ENCODE results near the gene SLC4A4. TPM values are rescaled to one million over a fixed set of nuclear protein-coding genes. Genes with fewer than 3 reads are reported as not detected.
A peak's percentile ranks its signal among the peaks of the same experiment; 100 is the strongest.

SLC4A4 gene
- polyA plus RNA-seq, 1 donor = 11.2 TPM

DNA sequence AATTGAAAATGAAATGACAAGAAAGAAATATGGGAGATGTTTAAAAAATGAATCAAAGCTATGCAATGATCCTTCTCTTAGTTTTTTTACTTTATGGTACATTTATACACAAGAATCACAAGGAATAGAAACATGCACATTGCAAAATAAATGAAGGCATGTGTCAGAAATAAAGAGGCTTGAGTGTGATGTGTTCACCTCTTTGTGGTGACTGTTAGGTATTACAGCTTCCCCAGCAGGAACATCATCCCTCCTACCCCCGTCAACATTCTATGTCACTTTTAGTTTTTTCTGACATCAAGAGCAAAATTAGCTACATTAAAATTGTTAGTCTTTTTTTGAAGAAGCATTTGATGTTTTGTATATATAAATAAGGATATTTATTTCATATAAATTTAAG, 214.8 kb downstream of the SLC4A4 start:
- peak; percentile 17 to 19 for DNase-seq
- no CpG with 5 or more reads among the region's 1 CpG for WGBS (ENCODE audit: insufficient coverage, low lambda C conversion rate)

DNA sequence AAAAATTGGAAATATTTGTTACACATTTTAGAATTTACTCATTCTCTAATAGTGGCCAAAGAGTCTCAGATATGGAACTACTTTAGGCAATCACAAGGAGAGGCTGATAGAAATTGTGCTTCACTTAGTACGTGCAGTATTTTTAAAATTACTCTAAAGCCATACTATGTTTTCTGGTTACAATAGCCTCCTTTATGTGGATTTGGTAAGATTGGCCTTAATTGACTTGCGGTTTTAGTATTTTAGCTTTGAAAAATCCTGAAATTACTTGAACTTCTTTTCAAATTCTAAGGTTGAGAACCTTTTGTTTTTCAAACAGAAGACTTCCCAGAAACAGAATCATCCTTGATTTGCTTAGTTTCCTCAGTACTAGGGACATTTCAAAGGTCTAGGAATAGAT, 215.2 kb downstream of the SLC4A4 start:
- Histone ChIP-seq H3K4me3 (ENCODE audit: low read length) (no peak overlapping the region), H3K4me1 (ENCODE audit: control insufficient read depth, insufficient read depth, low read length) (peaks cover 13% of the 10 kb centered on the region), H3K27me3 (ENCODE audit: control insufficient read depth, insufficient read depth, low read length) (no peaks in the 10 kb centered on the region), H3K27ac (ENCODE audit: low read length) (no peak overlapping the region), H3K9me3 (ENCODE audit: control insufficient read depth, low read depth, low read length) (no peaks in the 10 kb centered on the region), H3K36me3 (ENCODE audit: control insufficient read depth, insufficient read depth, low read length) (no peaks in the 10 kb centered on the region)
- WGBS (ENCODE audit: insufficient coverage, low lambda C conversion rate) = no CpG with 5 or more reads among the region's 2 CpGs
- no peak for DNase-seq

More for the DNA sequence above, 214.8 kb downstream of the SLC4A4 start:
- H3K4me1 ChIP-seq (ENCODE audit: control insufficient read depth, insufficient read depth, low read length) = peaks cover 13% of the 10 kb centered on the region
- no peak overlapping the region for H3K27ac ChIP-seq (ENCODE audit: low read length)
- H3K4me3 ChIP-seq (ENCODE audit: low read length) = no peak overlapping the region
- no peaks in the 10 kb centered on the region for H3K9me3 ChIP-seq (ENCODE audit: control insufficient read depth, low read depth, low read length)
- no peaks in the 10 kb centered on the region for H3K36me3 ChIP-seq (ENCODE audit: control insufficient read depth, insufficient read depth, low read length)
- H3K27me3 ChIP-seq (ENCODE audit: control insufficient read depth, insufficient read depth, low read length) = no peaks in the 10 kb centered on the region

DNA sequence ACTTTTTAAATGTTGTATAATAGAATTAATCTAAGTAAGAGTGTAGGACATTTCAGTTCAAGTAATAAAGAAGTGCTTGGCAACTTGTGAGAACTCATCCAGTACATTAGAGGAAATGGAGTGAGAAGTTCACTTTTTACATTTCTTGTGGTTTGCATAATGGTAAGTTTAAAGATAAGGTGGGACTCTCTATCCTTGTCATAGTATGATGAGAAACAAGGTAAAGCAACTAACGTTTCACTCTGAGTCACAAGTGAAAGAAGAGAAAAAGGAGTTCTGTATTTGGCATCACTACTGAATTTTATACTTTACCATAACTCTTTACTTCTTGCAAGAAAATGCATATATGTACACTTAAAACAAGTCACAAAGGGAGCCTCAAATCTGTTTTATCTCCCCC, 219.4 kb downstream of the SLC4A4 start:
- WGBS (ENCODE audit: insufficient coverage, low lambda C conversion rate) = 100% methylated on average over 1 of the region's 1 CpG
- no peak overlapping the region for H3K27ac ChIP-seq (ENCODE audit: low read length)
- no peaks in the 10 kb centered on the region for H3K27me3 ChIP-seq (ENCODE audit: control insufficient read depth, insufficient read depth, low read length)
- peaks cover 3% of the 10 kb centered on the region for H3K36me3 ChIP-seq (ENCODE audit: control insufficient read depth, insufficient read depth, low read length)
- no peaks in the 10 kb centered on the region for H3K9me3 ChIP-seq (ENCODE audit: control insufficient read depth, low read depth, low read length)
- H3K4me3 ChIP-seq (ENCODE audit: low read length) = no peak overlapping the region
- DNase-seq = no peak
- H3K4me1 ChIP-seq (ENCODE audit: control insufficient read depth, insufficient read depth, low read length) = no peaks in the 10 kb centered on the region

DNA sequence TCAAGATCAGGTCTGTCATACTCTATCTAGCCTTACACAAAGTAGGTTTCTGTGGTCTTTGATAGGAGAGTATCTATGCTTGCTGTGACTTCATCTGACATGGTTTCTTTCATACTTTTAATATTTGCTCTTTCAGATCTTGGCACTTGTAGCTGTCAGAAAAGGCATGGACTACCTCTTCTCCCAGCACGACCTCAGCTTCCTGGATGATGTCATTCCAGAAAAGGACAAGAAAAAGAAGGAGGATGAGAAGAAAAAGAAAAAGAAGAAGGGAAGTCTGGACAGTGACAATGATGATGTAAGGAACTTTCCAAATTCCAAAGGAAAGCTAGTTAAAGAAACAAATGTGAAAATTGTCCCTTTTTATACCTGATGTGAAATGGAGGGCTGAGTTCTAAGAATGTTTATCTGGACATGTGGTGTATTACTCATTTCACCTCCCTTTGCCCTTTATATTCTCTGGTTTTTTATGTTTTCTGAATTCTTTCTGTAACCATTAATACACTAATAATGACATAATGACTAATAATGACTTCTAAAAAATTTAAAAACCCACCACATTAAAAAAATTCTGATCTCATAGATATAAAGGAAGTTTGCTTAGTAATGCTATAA, 221.2 kb downstream of the SLC4A4 start:
- no peaks in the 10 kb centered on the region for H3K27me3 ChIP-seq (ENCODE audit: control insufficient read depth, insufficient read depth, low read length)
- no peak overlapping the region for H3K4me3 ChIP-seq (ENCODE audit: low read length)
- peaks cover 3% of the 10 kb centered on the region for H3K36me3 ChIP-seq (ENCODE audit: control insufficient read depth, insufficient read depth, low read length)
- H3K27ac ChIP-seq (ENCODE audit: low read length) = no peak overlapping the region
- H3K4me1 ChIP-seq (ENCODE audit: control insufficient read depth, insufficient read depth, low read length) = no peaks in the 10 kb centered on the region
- DNase-seq = no peak
- H3K9me3 ChIP-seq (ENCODE audit: control insufficient read depth, low read depth, low read length) = no peaks in the 10 kb centered on the region
- WGBS (ENCODE audit: insufficient coverage, low lambda C conversion rate) = 0% methylated on average over 1 of the region's 1 CpG

DNA sequence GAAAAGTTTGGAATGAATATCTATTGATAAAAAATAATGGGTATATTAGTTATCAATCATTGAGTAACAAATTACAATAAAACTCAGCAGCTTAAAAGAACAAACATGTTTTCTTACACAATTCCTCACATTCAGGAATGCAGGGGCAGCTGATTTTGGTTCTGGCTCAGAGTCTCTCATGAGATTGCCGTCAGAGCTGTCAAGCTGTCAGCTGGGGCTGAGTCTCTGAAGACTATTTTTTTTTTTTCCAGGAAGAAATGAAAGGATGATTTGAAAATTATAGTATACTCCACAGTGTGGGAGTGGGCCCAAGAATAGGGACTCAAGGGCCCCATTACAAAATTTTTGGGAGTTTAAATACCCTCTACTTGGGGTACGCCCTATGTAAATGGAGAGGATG, 226.0 kb downstream of the SLC4A4 start:
- Histone ChIP-seq H3K27me3 (ENCODE audit: control insufficient read depth, insufficient read depth, low read length) (no peaks in the 10 kb centered on the region), H3K4me1 (ENCODE audit: control insufficient read depth, insufficient read depth, low read length) (peaks cover 6% of the 10 kb centered on the region), H3K36me3 (ENCODE audit: control insufficient read depth, insufficient read depth, low read length) (peaks cover 3% of the 10 kb centered on the region), H3K4me3 (ENCODE audit: low read length) (no peak overlapping the region), H3K27ac (ENCODE audit: low read length) (no peak overlapping the region), H3K9me3 (ENCODE audit: control insufficient read depth, low read depth, low read length) (no peaks in the 10 kb centered on the region)
- no peak for DNase-seq
- WGBS (ENCODE audit: insufficient coverage, low lambda C conversion rate) = no CpG with 5 or more reads among the region's 2 CpGs

DNA sequence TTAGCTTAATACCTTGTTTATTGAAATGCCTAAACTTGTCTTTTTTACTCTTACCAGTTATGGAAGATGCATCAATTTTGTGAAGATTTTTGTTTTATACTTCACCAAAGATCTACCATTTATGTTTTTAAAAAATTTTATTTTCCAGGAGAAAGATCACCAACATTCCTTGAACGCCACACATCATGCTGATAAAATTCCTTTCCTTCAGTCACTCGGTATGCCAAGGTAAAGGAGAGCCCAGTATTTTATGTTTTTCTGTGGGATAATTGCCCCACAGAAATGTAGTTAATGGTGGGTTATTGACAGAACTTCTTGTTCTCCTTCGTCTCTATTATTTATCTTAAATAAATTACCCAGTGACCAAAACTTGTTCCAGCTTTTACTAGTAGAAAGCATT, 228.0 kb downstream of the SLC4A4 start:
- no peak for DNase-seq
- H3K4me3 ChIP-seq (ENCODE audit: low read length) = no peak overlapping the region
- H3K27me3 ChIP-seq (ENCODE audit: control insufficient read depth, insufficient read depth, low read length) = no peaks in the 10 kb centered on the region
- H3K4me1 ChIP-seq (ENCODE audit: control insufficient read depth, insufficient read depth, low read length) = peaks cover 6% of the 10 kb centered on the region
- no peak overlapping the region for H3K27ac ChIP-seq (ENCODE audit: low read length)
- H3K36me3 ChIP-seq (ENCODE audit: control insufficient read depth, insufficient read depth, low read length) = no peaks in the 10 kb centered on the region
- WGBS (ENCODE audit: insufficient coverage, low lambda C conversion rate) = no CpG with 5 or more reads among the region's 3 CpGs
- H3K9me3 ChIP-seq (ENCODE audit: control insufficient read depth, low read depth, low read length) = no peaks in the 10 kb centered on the region

DNA sequence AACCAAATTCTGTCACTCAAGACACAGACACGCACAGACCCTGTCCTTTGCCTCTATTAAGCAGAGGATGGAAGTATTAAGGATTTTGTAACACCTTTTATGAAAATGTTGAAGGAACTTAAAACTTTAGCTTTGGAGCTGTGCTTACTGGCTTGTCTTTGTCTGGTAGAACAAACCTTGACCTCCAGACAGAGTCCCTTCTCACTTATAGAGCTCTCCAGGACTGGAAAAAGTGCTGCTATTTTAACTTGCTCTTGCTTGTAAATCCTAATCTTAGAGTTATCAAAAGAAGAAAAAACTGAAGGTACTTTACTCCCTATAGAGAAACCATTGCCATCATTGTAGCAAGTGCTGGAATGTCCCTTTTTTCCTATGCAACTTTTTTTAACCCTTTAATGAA, 229.3 kb downstream of the SLC4A4 start:
- Histone ChIP-seq H3K9me3 (ENCODE audit: control insufficient read depth, low read depth, low read length) (no peaks in the 10 kb centered on the region), H3K36me3 (ENCODE audit: control insufficient read depth, insufficient read depth, low read length) (no peaks in the 10 kb centered on the region), H3K27ac (ENCODE audit: low read length) (no peak overlapping the region), H3K27me3 (ENCODE audit: control insufficient read depth, insufficient read depth, low read length) (no peaks in the 10 kb centered on the region), H3K4me1 (ENCODE audit: control insufficient read depth, insufficient read depth, low read length) (peaks cover 6% of the 10 kb centered on the region), H3K4me3 (ENCODE audit: low read length) (no peak overlapping the region)
- DNase-seq = peak; percentile 17 to 58
- no CpG with 5 or more reads among the region's 1 CpG for WGBS (ENCODE audit: insufficient coverage, low lambda C conversion rate)

DNA sequence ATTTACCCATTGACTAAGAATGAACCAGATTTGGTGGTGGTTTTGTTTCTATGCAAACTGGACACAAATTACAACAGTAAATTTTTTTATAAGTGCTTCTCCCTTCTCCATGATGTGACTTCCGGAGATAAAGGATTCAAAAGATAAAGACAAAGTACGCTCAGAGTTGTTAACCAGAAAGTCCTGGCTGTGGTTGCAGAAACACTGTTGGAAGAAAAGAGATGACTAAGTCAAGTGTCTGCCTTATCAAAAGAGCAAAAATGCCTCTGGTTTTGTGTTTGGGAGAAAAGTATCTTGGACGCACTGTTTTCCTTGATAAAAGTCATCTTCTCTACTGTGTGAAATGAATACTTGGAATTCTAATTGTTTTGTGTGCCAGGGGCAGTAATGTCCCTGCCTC, 231.7 kb downstream of the SLC4A4 start:
- WGBS (ENCODE audit: insufficient coverage, low lambda C conversion rate) = 34% methylated on average over 3 of the region's 3 CpGs
- H3K4me3 ChIP-seq (ENCODE audit: low read length) = no peak overlapping the region
- H3K27ac ChIP-seq (ENCODE audit: low read length) = no peak overlapping the region
- DNase-seq = no peak
- H3K4me1 ChIP-seq (ENCODE audit: control insufficient read depth, insufficient read depth, low read length) = peaks cover 6% of the 10 kb centered on the region
- no peaks in the 10 kb centered on the region for H3K36me3 ChIP-seq (ENCODE audit: control insufficient read depth, insufficient read depth, low read length)
- H3K9me3 ChIP-seq (ENCODE audit: control insufficient read depth, low read depth, low read length) = no peaks in the 10 kb centered on the region
- no peaks in the 10 kb centered on the region for H3K27me3 ChIP-seq (ENCODE audit: control insufficient read depth, insufficient read depth, low read length)

DNA sequence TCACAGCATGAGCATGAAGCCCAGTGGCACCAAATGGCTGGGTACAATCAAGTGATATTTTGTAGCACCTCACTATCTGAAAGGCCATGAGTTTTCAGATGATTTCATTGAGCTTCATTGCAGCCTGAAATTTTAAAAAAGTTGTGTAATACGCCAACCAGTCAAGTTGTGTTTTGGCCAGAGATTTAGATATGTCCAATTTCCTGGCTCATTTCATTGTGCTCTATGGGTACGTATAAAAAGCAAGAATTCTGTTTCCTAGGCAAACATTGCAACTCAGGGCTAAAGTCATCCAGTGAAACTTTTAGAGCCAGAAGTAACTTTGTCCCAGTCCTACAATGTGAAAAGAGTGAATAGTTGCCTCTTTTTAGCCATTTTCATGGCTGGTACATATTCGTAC, 232.5 kb downstream of the SLC4A4 start:
- peaks cover 6% of the 10 kb centered on the region for H3K4me1 ChIP-seq (ENCODE audit: control insufficient read depth, insufficient read depth, low read length)
- no peaks in the 10 kb centered on the region for H3K27me3 ChIP-seq (ENCODE audit: control insufficient read depth, insufficient read depth, low read length)
- H3K9me3 ChIP-seq (ENCODE audit: control insufficient read depth, low read depth, low read length) = no peaks in the 10 kb centered on the region
- H3K4me3 ChIP-seq (ENCODE audit: low read length) = no peak overlapping the region
- WGBS (ENCODE audit: insufficient coverage, low lambda C conversion rate) = 94% methylated on average over 3 of the region's 3 CpGs
- no peak for DNase-seq
- no peaks in the 10 kb centered on the region for H3K36me3 ChIP-seq (ENCODE audit: control insufficient read depth, insufficient read depth, low read length)
- H3K27ac ChIP-seq (ENCODE audit: low read length) = no peak overlapping the region

DNA sequence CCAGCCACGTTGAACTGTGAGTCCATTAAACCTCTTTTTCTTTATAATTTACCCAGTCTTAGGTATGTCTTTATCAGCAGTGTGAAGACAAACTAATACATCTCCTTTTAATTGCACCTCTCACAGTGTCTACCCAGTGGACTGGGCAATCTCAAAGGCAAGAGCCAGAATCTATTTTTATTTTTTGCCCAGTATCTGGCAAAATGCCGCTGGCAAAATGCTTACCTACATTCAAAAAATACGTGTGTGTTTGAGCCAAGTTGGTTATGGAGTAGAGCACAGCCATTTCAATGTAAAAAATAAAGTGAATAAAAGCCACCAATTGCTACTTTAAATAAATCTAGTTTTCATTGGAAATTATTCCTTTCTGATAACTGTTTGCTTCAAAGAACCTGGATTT, 245.2 kb downstream of the SLC4A4 start:
- no peak overlapping the region for H3K27ac ChIP-seq (ENCODE audit: low read length)
- WGBS (ENCODE audit: insufficient coverage, low lambda C conversion rate) = 92% methylated on average over 2 of the region's 3 CpGs

DNA sequence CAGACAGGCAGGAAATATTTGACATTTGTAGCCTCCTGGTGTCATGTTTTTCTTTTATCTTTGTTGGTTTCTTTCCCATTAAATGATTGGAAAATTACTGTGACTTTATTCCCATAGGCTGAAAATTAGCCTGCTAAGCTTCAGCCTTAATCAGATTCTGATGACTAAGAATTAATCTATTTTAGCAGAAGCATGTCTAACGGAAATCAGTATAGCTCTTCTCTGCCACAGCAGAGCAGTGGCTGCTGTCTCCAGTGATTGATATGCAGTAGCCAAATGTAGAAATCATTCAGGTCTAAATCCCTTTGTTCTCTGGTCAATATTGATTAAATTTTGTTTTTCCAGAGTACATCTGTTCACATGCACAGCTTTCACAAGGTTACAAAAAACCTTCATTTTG, 245.8 kb downstream of the SLC4A4 start:
- H3K4me3 ChIP-seq (ENCODE audit: low read length) = no peak overlapping the region
- H3K9me3 ChIP-seq (ENCODE audit: control insufficient read depth, low read depth, low read length) = no peaks in the 10 kb centered on the region
- H3K27ac ChIP-seq (ENCODE audit: low read length) = no peak overlapping the region
- no peaks in the 10 kb centered on the region for H3K27me3 ChIP-seq (ENCODE audit: control insufficient read depth, insufficient read depth, low read length)
- H3K36me3 ChIP-seq (ENCODE audit: control insufficient read depth, insufficient read depth, low read length) = no peaks in the 10 kb centered on the region
- no peak for DNase-seq
- no peaks in the 10 kb centered on the region for H3K4me1 ChIP-seq (ENCODE audit: control insufficient read depth, insufficient read depth, low read length)
- no CpG with 5 or more reads among the region's 1 CpG for WGBS (ENCODE audit: insufficient coverage, low lambda C conversion rate)

More for the DNA sequence above, 245.2 kb downstream of the SLC4A4 start:
- Histone ChIP-seq H3K27me3 (ENCODE audit: control insufficient read depth, insufficient read depth, low read length) (no peaks in the 10 kb centered on the region), H3K36me3 (ENCODE audit: control insufficient read depth, insufficient read depth, low read length) (no peaks in the 10 kb centered on the region), H3K4me1 (ENCODE audit: control insufficient read depth, insufficient read depth, low read length) (no peaks in the 10 kb centered on the region), H3K9me3 (ENCODE audit: control insufficient read depth, low read depth, low read length) (no peaks in the 10 kb centered on the region), H3K4me3 (ENCODE audit: low read length) (no peak overlapping the region)
- no peak for DNase-seq

All from large intestine (tissue), 3 donors.